Neutrophil (primary cell): Measurements from ENCODE around the gene XDH.

Source experiments
- H3K27ac ChIP-seq: fragments of 200-600 bp; sonication (generic); 2 replicates; pipeline ENCODE4 v1.5.1; 2016; ENCODE audit warnings: mild to moderate bottlenecking, moderate library complexity
- H3K27me3 ChIP-seq: fragments of 200-600 bp; sonication (generic); 2 replicates; pipeline ENCODE4 v1.6.0; 2016; ENCODE audit warnings: mild to moderate bottlenecking
- H3K36me3 ChIP-seq: fragments of 200-600 bp; sonication (generic); 2 replicates; pipeline ENCODE4 v1.5.1; 2017
- H3K4me1 ChIP-seq, 2 experiments: fragments of 200-600 bp in 1 of 2; sonication (generic) in 1 of 2; 1 replicate in 1 of 2; 2 replicates in 1 of 2; pipeline versions ENCODE4 v1.5.1 to v1.6.1; 2013 to 2016; ENCODE audit warnings: low read depth in 1 of 2, low read length in 1 of 2, mild to moderate bottlenecking in 1 of 2, moderate library complexity in 1 of 2; ENCODE audit not compliant: control insufficient read depth in 1 of 2, insufficient read depth in 1 of 2
- H3K4me3 ChIP-seq, 2 experiments: fragments of 200-600 bp in 1 of 2; sonication (generic) in 1 of 2; 1 replicate in 1 of 2; 2 replicates in 1 of 2; pipeline ENCODE4 v1.5.1; 2013 to 2016; ENCODE audit warnings: low read depth in 1 of 2, low read length in 1 of 2, mild to moderate bottlenecking in 1 of 2, moderate library complexity in 1 of 2
- H3K9me3 ChIP-seq: fragments of 200-600 bp; sonication (generic); 2 replicates; pipeline ENCODE4 v1.5.1; 2016
- CTCF ChIP-seq: fragments of 200-600 bp; sonication (generic); IDR thresholded peaks from 2 replicates; pipeline ENCODE4 v1.5.1; 2016; ENCODE audit warnings: antibody characterized with exemption

Gene XDH

GRCh38 chr2:31299547-31299946, 115.0 kb downstream of the XDH start:
- Histone ChIP-seq H3K36me3 (no peaks in the 10 kb centered on the region), H3K9me3 (no peaks in the 10 kb centered on the region), H3K27ac (no peak overlapping the region), H3K27me3 (no peaks in the 10 kb centered on the region), H3K4me3 (no peak overlapping the region), H3K4me1 (no peaks in the 10 kb centered on the region)
- TF ChIP-seq CTCF = no peak

GRCh38 chr2:31297751-31298150, 116.8 kb downstream of the XDH start:
- Histone ChIP-seq H3K36me3 (no peaks in the 10 kb centered on the region), H3K27me3 (no peaks in the 10 kb centered on the region), H3K9me3 (no peaks in the 10 kb centered on the region), H3K4me3 (no peak overlapping the region), H3K27ac (no peak overlapping the region), H3K4me1 (no peaks in the 10 kb centered on the region)
- TF ChIP-seq CTCF = no peak

- Histone ChIP-seq H3K27ac (no peak overlapping the region), H3K27me3 (no peaks in the 10 kb centered on the region), H3K36me3 (no peaks in the 10 kb centered on the region), H3K4me1 (no peaks in the 10 kb centered on the region), H3K9me3 (no peaks in the 10 kb centered on the region), H3K4me3 (no peak overlapping the region)
- no peak for TF ChIP-seq CTCF
Observed at GRCh38 chr2:31296641-31297287, 117.8 kb downstream of the XDH start.

- no peaks in the 10 kb centered on the region for H3K27me3 ChIP-seq
- no peak overlapping the region for H3K4me3 ChIP-seq
- no peaks in the 10 kb centered on the region for H3K4me1 ChIP-seq
- no peak for TF ChIP-seq CTCF
- H3K27ac ChIP-seq = no peak overlapping the region
- H3K9me3 ChIP-seq = no peaks in the 10 kb centered on the region
- H3K36me3 ChIP-seq = no peaks in the 10 kb centered on the region
Observed at GRCh38 chr2:31294196-31294595, 120.3 kb downstream of the XDH start.

- Histone ChIP-seq H3K4me1 (peaks cover 0 to 3% of the 10 kb centered on the region in 2 experiments), H3K4me3 (no peak overlapping the region), H3K27ac (no peak overlapping the region), H3K36me3 (no peaks in the 10 kb centered on the region), H3K9me3 (no peaks in the 10 kb centered on the region), H3K27me3 (no peaks in the 10 kb centered on the region)
- TF ChIP-seq CTCF = no peak
Observed at GRCh38 chr2:31287654-31288053, 126.9 kb downstream of the XDH start.
